LNCaP clone FGC (cell line): ENCODE results near the gene MAN1A1.

ENCODE experiments used
- DNase-seq: peaks from one replicate; pipeline ENCODE4 v3.0.0-alpha.2; 2011; ENCODE audit warnings: low read depth
- H3K4me3 ChIP-seq: 2 replicates; pipeline ENCODE4 v1.5.1; 2011; ENCODE audit warnings: mild to moderate bottlenecking, low read depth, low read length, control low read depth
- CTCF ChIP-seq: IDR thresholded peaks from 2 replicates; pipeline ENCODE4 v1.5.1; 2012; ENCODE audit warnings: mild to moderate bottlenecking; ENCODE audit not compliant: control insufficient read depth, insufficient read depth; ENCODE audit errors: extremely low read depth

The MAN1A1 gene

GRCh38 chr6:119129968-119130484, 219.5 kb downstream of the MAN1A1 start:
- DNase-seq, result peak; percentile 84
- TF ChIP-seq CTCF, result no peak
- no peak overlapping the region for H3K4me3 ChIP-seq

- DNase-seq, result peak; percentile 53
- TF ChIP-seq CTCF, result peak; percentile 73
- no peak overlapping the region for H3K4me3 ChIP-seq
These were observed 220.2 kb downstream of the MAN1A1 start for GRCh38 chr6:119129148-119129967.

GRCh38 chr6:119128252-119128912, 221.2 kb downstream of the MAN1A1 start:
- DNase-seq, result no peak
- H3K4me3 ChIP-seq, result no peak overlapping the region
- TF ChIP-seq CTCF, result no peak

- no peak for TF ChIP-seq CTCF
- no peak overlapping the region for H3K4me3 ChIP-seq
- DNase-seq, result no peak
These were observed 221.9 kb downstream of the MAN1A1 start for GRCh38 chr6:119127627-119128026.
